MM.1S (cell line): ENCODE data around the gene ZNF277.

ENCODE experiments used
- DNase-seq: peaks from one replicate; pipeline ENCODE4 v3.0.0-alpha.2; 2015
- H2AFZ ChIP-seq: fragments of 300-600 bp; sonication (generic); 2 replicates; pipeline ENCODE4 v1.6.0; 2016; ENCODE audit warnings: antibody characterized with exemption, low read length
- H3F3A ChIP-seq: fragments of 300-600 bp; sonication (generic); 2 replicates; pipeline ENCODE4 v1.6.1; 2016; ENCODE audit warnings: mild to moderate bottlenecking, antibody characterized with exemption, low read length, moderate library complexity, mixed read lengths; ENCODE audit not compliant: insufficient read depth
- H3K27ac ChIP-seq: fragments of 300-600 bp; sonication (generic); 2 replicates; pipeline ENCODE4 v1.5.1; 2016; ENCODE audit warnings: mild to moderate bottlenecking, low read length
- H3K27me3 ChIP-seq: fragments of 300-600 bp; sonication (generic); replicated peaks from 2 replicates; pipeline ENCODE4 v1.6.0; 2016; ENCODE audit warnings: low read length; ENCODE audit not compliant: insufficient read depth
- H3K36me3 ChIP-seq: fragments of 300-600 bp; sonication (generic); replicated peaks from 2 replicates; pipeline ENCODE4 v1.6.1; 2016; ENCODE audit warnings: mild to moderate bottlenecking, low read length, mixed read lengths; ENCODE audit not compliant: insufficient read depth
- H3K4me1 ChIP-seq: fragments of 300-600 bp; sonication (generic); 2 replicates; pipeline ENCODE4 v1.6.1; 2016; ENCODE audit warnings: low read length, mixed read lengths
- H3K4me2 ChIP-seq: fragments of 300-600 bp; sonication (generic); 2 replicates; pipeline ENCODE4 v1.6.0; 2016; ENCODE audit warnings: low read depth, low read length
- H3K4me3 ChIP-seq: fragments of 300-600 bp; sonication (generic); 2 replicates; pipeline ENCODE4 v1.5.1; 2016; ENCODE audit warnings: low read length, mixed read lengths
- H3K79me2 ChIP-seq: fragments of 300-600 bp; sonication (generic); 2 replicates; pipeline ENCODE4 v1.6.1; 2016; ENCODE audit warnings: mixed run types, low read length, mixed read lengths
- H3K9ac ChIP-seq: fragments of 300-600 bp; sonication (generic); 2 replicates; pipeline ENCODE4 v1.6.1; 2016; ENCODE audit warnings: low read length, mixed read lengths
- H3K9me2 ChIP-seq: fragments of 300-600 bp; sonication (generic); replicated peaks from 2 replicates; pipeline ENCODE4 v1.6.1; 2016; ENCODE audit warnings: mild to moderate bottlenecking, low read length, mixed read lengths; ENCODE audit not compliant: insufficient read depth
- H3K9me3 ChIP-seq: fragments of 300-600 bp; sonication (generic); replicated peaks from 2 replicates; pipeline ENCODE4 v1.6.1; 2016; ENCODE audit warnings: mild to moderate bottlenecking, low read length, mixed read lengths; ENCODE audit not compliant: insufficient read depth
- H4K20me1 ChIP-seq: fragments of 300-600 bp; sonication (generic); 2 replicates; pipeline ENCODE4 v1.6.1; 2016; ENCODE audit warnings: mild to moderate bottlenecking, low read length, moderate library complexity, mixed read lengths; ENCODE audit not compliant: insufficient read depth
- CTCF ChIP-seq: fragments of 300-600 bp; sonication (generic); IDR thresholded peaks from 2 replicates; pipeline ENCODE4 v1.5.1; 2016; ENCODE audit warnings: antibody characterized with exemption, low read length, mixed read lengths
- EZH2 ChIP-seq: fragments of 300-600 bp; sonication (generic); optimal IDR thresholded peaks from 2 replicates; pipeline ENCODE3; 2017; ENCODE audit warnings: low read depth, mild to moderate bottlenecking, antibody characterized with exemption, low read length, mixed read lengths
- EZH2phosphoT487 ChIP-seq: fragments of 300-600 bp; sonication (generic); IDR thresholded peaks from 2 replicates; pipeline ENCODE4 v1.6.1; 2018; ENCODE audit warnings: antibody characterized with exemption, low read length

Gene ZNF277

GRCh38 chr7:112215787-112216186, 9.3 kb downstream of the ZNF277 start:
- Histone ChIP-seq H3F3A (no peaks in the 10 kb centered on the region), H3K9ac (no peak overlapping the region), H2AFZ (no peak overlapping the region), H3K4me2 (no peak overlapping the region), H3K4me3 (no peak overlapping the region), H3K79me2 (peaks cover 93% of the 10 kb centered on the region), H3K9me2 (no peaks in the 10 kb centered on the region), H3K36me3 (no peaks in the 10 kb centered on the region), H3K9me3 (no peaks in the 10 kb centered on the region), H4K20me1 (no peaks in the 10 kb centered on the region), H3K27ac (no peak overlapping the region), H3K4me1 (no peaks in the 10 kb centered on the region), H3K27me3 (no peaks in the 10 kb centered on the region)
- TF ChIP-seq EZH2phosphoT487, result no peak
- TF ChIP-seq CTCF, result no peak
- TF ChIP-seq EZH2, result no peak
- no peak for DNase-seq

- TF ChIP-seq EZH2 (no peak), EZH2phosphoT487 (no peak), CTCF (no peak)
These were observed 14.5 kb downstream of the ZNF277 start for GRCh38 chr7:112220877-112221434.

GRCh38 chr7:112223310-112223709, 16.8 kb downstream of the ZNF277 start:
- TF ChIP-seq EZH2 (no peak), CTCF (no peak), EZH2phosphoT487 (no peak)
- H3K27me3 ChIP-seq, result no peaks in the 10 kb centered on the region
- no peak overlapping the region for H2AFZ ChIP-seq

More at GRCh38 chr7:112220877-112221434, 14.5 kb downstream of the ZNF277 start:
- H3K27ac ChIP-seq, result no peak overlapping the region
- H4K20me1 ChIP-seq, result no peaks in the 10 kb centered on the region
- H3F3A ChIP-seq, result no peaks in the 10 kb centered on the region
- no peak overlapping the region for H3K4me3 ChIP-seq
- H3K79me2 ChIP-seq, result peaks cover 90% of the 10 kb centered on the region
- no peak overlapping the region for H2AFZ ChIP-seq
- no peaks in the 10 kb centered on the region for H3K9me3 ChIP-seq
- H3K27me3 ChIP-seq, result no peaks in the 10 kb centered on the region
- H3K9me2 ChIP-seq, result no peaks in the 10 kb centered on the region
- no peak overlapping the region for H3K9ac ChIP-seq
- no peaks in the 10 kb centered on the region for H3K36me3 ChIP-seq
- DNase-seq, result no peak
- no peak overlapping the region for H3K4me2 ChIP-seq
- H3K4me1 ChIP-seq, result no peaks in the 10 kb centered on the region

More at GRCh38 chr7:112223310-112223709, 16.8 kb downstream of the ZNF277 start:
- Histone ChIP-seq H3K27ac (no peak overlapping the region), H3K9me3 (no peaks in the 10 kb centered on the region), H3K9me2 (no peaks in the 10 kb centered on the region), H3K36me3 (no peaks in the 10 kb centered on the region), H4K20me1 (no peaks in the 10 kb centered on the region), H3K4me2 (no peak overlapping the region), H3K9ac (no peak overlapping the region), H3F3A (no peaks in the 10 kb centered on the region), H3K79me2 (peaks cover 87% of the 10 kb centered on the region), H3K4me1 (no peaks in the 10 kb centered on the region), H3K4me3 (no peak overlapping the region)
- DNase-seq, result no peak
